ENCODE measurements around the gene C1orf116. TPM values are rescaled to one million over a fixed set of nuclear protein-coding genes. Genes with fewer than 3 reads are reported as not detected.
"Not testable (repeated sequence)": the region's sequence is repeated elsewhere in the genome, so short reads cannot be mapped to it uniquely, and the experiment has no call there.

Gene C1orf116
- polyA plus RNA-seq, 3 donors from 2014 or later = 0.31 TPM; not detected in 2

DNA sequence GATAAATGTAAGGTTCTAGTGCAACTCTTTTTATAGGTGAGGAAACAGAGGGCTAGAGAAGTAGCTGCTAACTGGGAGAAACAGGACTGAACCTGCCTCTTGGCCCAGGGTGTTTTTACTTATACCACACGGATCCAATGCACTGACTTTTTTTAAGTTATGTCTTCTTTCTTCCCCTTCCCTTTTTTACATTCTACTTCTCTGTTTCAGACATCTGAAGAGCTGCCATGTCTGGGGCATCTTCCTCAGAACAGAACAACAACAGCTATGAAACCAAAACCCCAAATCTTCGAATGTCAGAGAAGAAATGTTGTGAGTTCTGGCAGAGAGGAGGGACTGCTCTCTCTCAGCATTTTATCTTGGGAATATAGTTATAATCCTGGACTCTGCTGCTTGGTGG, 21.9 kb upstream of the C1orf116 start:
- peak overlapping the region; percentile 48 to 100 (median 99) for H3K4me3 Mint-ChIP-seq
- peaks cover 0 to 4% (median 0%) of the 10 kb centered on the region in 3 donors for H3K36me3 Mint-ChIP-seq
- H3K4me1 Mint-ChIP-seq = peaks cover 31 to 46% of the 10 kb centered on the region in 2 donors
- H3K9me3 Mint-ChIP-seq = no peaks in the 10 kb centered on the region
- H3K27ac Mint-ChIP-seq = peak overlapping the region in 5 of 6 donors; percentile 34 to 70 (median 60)
- peaks cover 0 to 15% (median 9%) of the 10 kb centered on the region in 3 donors for H3K27me3 Mint-ChIP-seq (ENCODE audit: low read depth in 3 of 3)
- no peak for DNase-seq

DNA sequence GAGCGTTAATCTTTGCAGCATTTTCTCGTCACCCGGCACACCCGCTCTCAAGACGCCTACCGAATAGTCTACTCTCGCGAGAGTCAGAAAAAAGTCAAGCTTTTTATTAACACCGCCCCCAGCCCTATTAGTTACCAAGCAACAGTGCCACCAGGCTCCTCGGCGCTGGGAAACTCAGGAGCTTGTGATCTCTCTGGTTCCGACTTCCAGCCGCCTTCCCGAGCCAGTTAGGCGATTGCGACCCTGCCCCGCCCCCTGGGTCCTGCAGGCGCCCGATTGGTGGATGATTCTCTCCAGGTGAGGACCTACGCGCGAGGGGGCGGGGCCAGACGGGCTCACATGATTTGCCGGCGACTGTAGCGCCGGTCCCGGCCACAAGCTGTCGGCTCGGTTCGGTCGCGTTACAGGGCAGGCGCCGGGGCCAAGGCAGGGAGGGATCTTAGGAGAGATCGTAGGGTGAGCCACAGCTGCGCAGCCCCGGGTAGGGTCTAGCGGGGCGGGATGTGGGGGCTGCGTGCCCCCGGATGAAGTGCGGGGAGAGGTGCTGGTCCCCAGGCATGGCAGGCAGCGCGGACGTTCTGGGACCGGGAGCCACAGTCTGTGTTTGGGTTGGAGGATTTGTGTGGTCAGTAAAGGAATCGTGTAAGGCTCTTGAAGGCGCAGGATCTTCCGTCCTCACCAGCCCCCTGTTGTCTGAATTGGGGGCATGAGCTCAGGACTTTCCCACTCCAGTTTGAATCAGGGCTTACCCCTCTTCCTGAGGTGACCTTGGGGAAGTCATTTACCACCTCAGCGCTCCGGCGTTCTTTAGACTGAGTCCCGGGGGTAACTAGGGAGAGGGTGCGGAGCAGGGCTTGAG, 20.6 kb upstream of the C1orf116 start, which contains the start of gene PFKFB2:
Gene PFKFB2, plus strand, starts transcription at position 365 of the 859 bp plus-strand sequence. CDS start 1,443 bp downstream, outside the sequence.
- Mint-ChIP-seq H3K27me3 (ENCODE audit: low read depth in 3 of 3) (peaks cover 0 to 10% (median 9%) of the 10 kb centered on the region in 3 donors), H3K36me3 (peaks cover 0 to 8% (median 0%) of the 10 kb centered on the region in 3 donors), H3K4me3 (peak within 1 kb of the TSS; percentile 93 to 100 (median 99)), H3K27ac (peak within 1 kb of the TSS; percentile 88 to 97 (median 94)), H3K4me1 (peaks cover 37 to 55% of the 10 kb centered on the region in 2 donors), H3K9me3 (no peaks in the 10 kb centered on the region)
- DNase-seq = peak; percentile 92 to 93 (median 93)

DNA sequence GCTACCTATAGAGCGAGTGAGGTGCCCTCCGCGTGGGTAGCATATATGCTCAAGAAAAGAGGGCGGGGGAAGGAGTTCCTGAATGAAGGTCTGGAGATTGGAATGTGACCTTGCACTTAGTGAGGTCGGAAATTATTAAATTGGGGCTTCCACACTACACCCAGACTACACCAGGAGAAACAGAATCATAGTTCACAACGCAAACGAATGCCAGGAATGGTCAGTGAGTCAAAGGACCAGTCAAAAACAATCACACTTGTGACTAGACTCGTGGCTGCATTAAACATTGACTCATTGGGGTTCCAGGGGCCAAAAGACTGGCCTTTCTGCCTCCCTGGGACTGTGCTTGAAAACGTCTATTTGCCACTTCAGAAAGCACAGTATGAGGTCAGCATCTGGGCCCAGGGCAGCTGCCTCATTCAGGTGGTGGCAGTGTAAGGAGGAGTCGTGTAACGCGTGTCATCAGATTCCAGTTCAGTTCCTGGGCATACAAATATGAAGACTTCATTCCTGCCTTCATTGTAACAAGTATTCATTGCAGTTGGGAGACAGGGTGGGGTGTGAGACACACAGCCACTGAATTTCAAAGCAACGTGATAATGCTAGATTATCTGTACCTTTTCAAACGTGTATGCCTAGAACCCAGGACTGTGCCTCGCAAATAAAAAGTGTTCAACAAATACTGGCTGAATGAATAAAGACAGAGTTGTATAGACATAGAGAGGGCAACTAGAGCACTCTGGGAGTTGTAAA, 18.8 kb upstream of the C1orf116 start, which contains the start of gene YOD1:
Gene YOD1, minus strand, starts transcription at position 18 of the 753 bp plus-strand sequence. CDS start 178 bp downstream, outside the sequence.
- Mint-ChIP-seq H3K4me3 (peak within 1 kb of the TSS; percentile 93 to 100 (median 99)), H3K27ac (peak within 1 kb of the TSS; percentile 93 to 98 (median 96)), H3K36me3 (peaks cover 0 to 13% (median 4%) of the 10 kb centered on the region in 3 donors), H3K4me1 (peaks cover 47 to 72% of the 10 kb centered on the region in 2 donors), H3K27me3 (ENCODE audit: low read depth in 3 of 3) (peaks cover 0 to 10% (median 9%) of the 10 kb centered on the region in 3 donors), H3K9me3 (no peaks in the 10 kb centered on the region)
- no peak for DNase-seq

DNA sequence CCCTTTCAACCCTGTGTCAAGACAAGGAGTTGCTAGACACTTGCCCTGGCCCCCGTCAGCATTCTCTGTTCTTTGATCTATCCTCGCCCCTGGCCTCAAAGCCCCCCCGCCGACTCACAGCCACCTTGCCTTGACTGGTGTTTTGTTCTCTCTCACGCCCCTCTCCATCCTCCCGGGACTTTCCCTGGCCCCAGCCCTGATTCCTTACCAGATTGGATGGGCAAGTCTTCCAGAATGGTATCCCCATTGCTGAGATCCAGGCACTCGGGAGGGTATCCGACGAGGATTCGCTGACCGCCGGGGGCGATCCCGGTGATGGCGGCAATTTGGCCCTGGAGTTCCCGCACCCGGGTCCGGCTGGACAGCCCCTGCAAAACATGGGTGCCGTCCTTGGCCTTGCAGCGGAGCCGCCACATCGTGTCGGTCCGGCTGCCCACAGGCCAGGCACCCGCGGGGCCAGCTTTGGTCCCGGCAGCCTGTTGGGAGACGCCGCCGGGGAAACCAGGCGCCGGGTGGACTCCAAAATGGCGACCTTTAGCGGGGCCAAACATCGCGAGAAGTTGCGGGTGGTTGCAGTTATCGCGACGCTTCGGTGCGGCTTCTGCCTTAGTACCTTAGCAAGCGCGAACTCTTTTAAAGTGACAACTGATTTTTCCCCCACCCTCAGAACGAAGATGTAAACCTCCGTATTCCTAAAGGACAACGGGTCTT, 18.1 kb upstream of the C1orf116 start:
- Mint-ChIP-seq H3K9me3 (no peaks in the 10 kb centered on the region), H3K27ac (peak overlapping the region; percentile 92 to 98 (median 96)), H3K27me3 (ENCODE audit: low read depth in 3 of 3) (peaks cover 0 to 9% (median 7%) of the 10 kb centered on the region in 3 donors), H3K4me1 (peaks cover 47 to 80% of the 10 kb centered on the region in 2 donors), H3K36me3 (peaks cover 0 to 12% (median 4%) of the 10 kb centered on the region in 3 donors), H3K4me3 (peak overlapping the region; percentile 93 to 100 (median 99))
- DNase-seq = peak; percentile 86 to 89 (median 88)

DNA sequence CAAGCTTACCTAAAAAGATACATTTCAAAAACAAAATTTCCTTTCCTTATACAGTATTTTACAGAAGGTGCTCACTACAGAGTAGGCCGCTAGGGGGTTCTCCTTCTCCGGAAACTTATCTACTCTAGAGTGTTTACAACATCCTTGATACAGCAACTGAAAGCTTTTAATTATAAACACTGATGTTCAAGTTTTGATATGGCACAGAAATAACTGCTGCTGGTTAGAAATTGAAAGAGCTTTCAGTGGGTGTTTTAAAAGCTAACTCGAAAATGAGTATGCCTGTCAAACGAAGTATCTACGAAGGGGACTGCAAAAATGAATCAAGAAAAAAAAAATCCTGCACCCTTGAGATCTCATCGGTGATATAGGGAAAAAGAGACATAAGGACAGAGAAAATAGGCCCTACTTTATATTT, 17.4 kb upstream of the C1orf116 start:
- Mint-ChIP-seq H3K4me1 (peaks cover 50 to 86% of the 10 kb centered on the region in 2 donors), H3K9me3 (no peaks in the 10 kb centered on the region), H3K4me3 (peak overlapping the region; percentile 93 to 100 (median 99)), H3K27me3 (ENCODE audit: low read depth in 3 of 3) (peaks cover 0 to 9% (median 7%) of the 10 kb centered on the region in 3 donors), H3K27ac (peak overlapping the region; percentile 92 to 98 (median 96)), H3K36me3 (peaks cover 0 to 14% (median 4%) of the 10 kb centered on the region in 3 donors)
- DNase-seq = peak; percentile 51 to 55 (median 53)

DNA sequence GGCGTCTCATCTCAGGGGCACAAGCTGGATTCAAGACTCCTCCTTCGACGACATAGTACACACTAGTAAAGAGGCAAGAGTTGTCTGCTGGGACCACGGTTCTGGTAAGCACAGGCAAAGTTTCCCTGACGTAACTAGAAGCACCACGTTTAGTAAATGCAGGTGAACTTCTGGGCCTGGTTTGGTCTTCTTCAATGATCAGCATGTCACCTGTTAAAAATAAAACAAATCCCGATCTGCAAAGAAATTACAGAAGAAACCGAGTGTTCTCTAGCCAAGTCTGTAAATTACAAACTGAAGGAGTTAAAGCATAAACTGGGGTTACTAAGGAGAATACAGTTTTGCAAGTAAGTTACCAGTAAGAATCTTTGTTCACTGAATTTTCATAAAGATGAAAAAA, 17.0 kb upstream of the C1orf116 start:
- Mint-ChIP-seq H3K27me3 (ENCODE audit: low read depth in 3 of 3) (peaks cover 0 to 11% (median 7%) of the 10 kb centered on the region in 3 donors), H3K4me3 (peak overlapping the region; percentile 20 to 100 (median 94)), H3K9me3 (no peaks in the 10 kb centered on the region), H3K36me3 (peaks cover 0 to 14% (median 4%) of the 10 kb centered on the region in 3 donors), H3K4me1 (peaks cover 53 to 87% of the 10 kb centered on the region in 2 donors), H3K27ac (peak overlapping the region in 5 of 6 donors; percentile 71 to 98 (median 95))
- no peak for DNase-seq

DNA sequence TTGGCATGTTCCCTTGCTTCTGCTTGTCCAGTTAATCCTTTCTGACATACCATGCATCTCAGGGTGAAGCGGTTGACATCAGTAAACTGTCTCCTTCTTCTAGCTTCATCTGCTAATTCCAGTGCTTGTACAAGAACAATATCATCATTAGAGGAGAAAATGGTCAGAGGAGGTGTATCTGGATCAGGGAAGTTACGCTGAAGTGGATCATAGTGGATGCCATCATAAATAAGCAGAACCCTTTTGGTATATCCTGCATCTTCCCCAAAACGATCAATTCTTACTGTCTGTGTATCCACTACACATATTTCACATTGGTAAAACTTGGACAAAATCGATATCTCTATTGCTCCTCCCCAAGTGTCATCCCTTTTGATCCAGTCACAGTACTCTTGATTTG, 16.5 kb upstream of the C1orf116 start:
- H3K4me3 Mint-ChIP-seq = peak overlapping the region in 1 of 5 donors; percentile 100

DNA sequence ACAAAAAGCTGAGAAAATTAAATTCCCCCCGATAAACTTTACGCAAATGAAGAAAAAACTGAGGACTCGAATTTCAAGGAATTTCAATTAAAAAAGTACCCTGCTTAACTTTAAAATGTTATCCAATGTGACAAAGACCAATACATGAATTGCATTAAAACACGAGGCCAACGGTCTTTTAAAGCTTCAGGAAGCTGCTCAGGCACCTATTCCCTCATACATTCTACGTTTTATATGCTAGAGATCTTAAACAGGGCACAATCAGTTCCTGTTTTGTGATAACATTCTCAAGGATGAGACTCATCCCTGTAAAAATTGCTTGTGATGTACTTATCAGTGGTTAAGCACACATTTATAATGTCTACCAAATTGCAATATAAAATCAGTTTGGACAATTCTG, 15.5 kb upstream of the C1orf116 start:
- H3K9me3 Mint-ChIP-seq = no peaks in the 10 kb centered on the region
- H3K4me3 Mint-ChIP-seq = no peak overlapping the region
- H3K36me3 Mint-ChIP-seq = peaks cover 0 to 14% (median 4%) of the 10 kb centered on the region in 3 donors
- H3K27me3 Mint-ChIP-seq (ENCODE audit: low read depth in 3 of 3) = peaks cover 0 to 8% (median 7%) of the 10 kb centered on the region in 3 donors
- DNase-seq = no peak
- peaks cover 54 to 91% of the 10 kb centered on the region in 2 donors for H3K4me1 Mint-ChIP-seq
- H3K27ac Mint-ChIP-seq = no peak overlapping the region

More for the DNA sequence above, 16.5 kb upstream of the C1orf116 start:
- Mint-ChIP-seq H3K27ac (peak overlapping the region in 2 of 6 donors; percentile 95 to 98), H3K4me1 (peaks cover 55 to 87% of the 10 kb centered on the region in 2 donors), H3K27me3 (ENCODE audit: low read depth in 3 of 3) (peaks cover 0 to 11% (median 7%) of the 10 kb centered on the region in 3 donors), H3K9me3 (no peaks in the 10 kb centered on the region), H3K36me3 (peaks cover 0 to 14% (median 4%) of the 10 kb centered on the region in 3 donors)
- no peak for DNase-seq

DNA sequence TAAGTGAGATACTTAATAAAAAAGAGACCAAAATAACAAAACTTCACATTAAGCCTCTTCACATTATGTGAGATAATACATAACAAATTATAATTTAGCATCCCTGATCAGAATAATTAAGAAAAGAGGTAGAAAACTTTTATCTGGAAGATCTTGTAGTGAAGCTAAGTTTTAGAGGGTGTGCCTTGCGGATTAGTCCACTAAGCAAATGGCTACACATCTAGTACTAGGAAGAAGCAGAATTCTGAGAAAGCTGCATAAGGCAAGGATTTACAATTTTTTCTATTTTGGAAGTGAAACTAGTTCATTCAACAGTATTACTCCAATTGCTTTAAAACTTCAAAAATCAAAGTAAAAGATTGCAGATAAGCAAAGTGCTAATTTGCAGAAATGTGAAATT, 14.9 kb upstream of the C1orf116 start:
- H3K36me3 Mint-ChIP-seq = peaks cover 0 to 14% (median 4%) of the 10 kb centered on the region in 3 donors
- DNase-seq = no peak
- H3K4me1 Mint-ChIP-seq = peaks cover 49 to 86% of the 10 kb centered on the region in 2 donors
- H3K4me3 Mint-ChIP-seq = no peak overlapping the region
- H3K27ac Mint-ChIP-seq = peak overlapping the region in 2 of 6 donors; percentile 22 to 27
- peaks cover 0 to 7% (median 5%) of the 10 kb centered on the region in 3 donors for H3K27me3 Mint-ChIP-seq (ENCODE audit: low read depth in 3 of 3)
- no peaks in the 10 kb centered on the region for H3K9me3 Mint-ChIP-seq

DNA sequence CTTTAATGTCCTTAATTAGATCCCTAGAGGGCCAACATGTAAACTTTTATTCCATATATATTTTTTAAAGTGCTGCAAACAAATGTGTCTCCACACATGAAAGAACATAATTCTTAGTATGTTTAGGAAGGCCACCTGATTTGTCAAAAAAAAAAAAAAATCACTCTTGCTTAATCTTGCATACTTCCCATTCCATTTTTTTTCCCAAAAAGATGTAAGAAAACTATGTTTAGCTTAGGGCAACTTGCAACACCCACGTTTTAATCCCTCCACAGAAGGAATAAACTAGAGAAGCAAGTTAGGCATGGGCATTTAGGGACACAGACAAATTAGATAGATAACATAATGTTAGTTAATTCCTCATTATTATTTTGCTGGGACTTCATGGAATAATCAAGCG, 12.9 kb upstream of the C1orf116 start:
- DNase-seq = no peak
- Mint-ChIP-seq H3K4me1 (peaks cover 34 to 69% of the 10 kb centered on the region in 2 donors), H3K27me3 (ENCODE audit: low read depth in 3 of 3) (peaks cover 0 to 5% (median 5%) of the 10 kb centered on the region in 3 donors), H3K27ac (no peak overlapping the region), H3K36me3 (peaks cover 4 to 17% (median 8%) of the 10 kb centered on the region in 3 donors), H3K4me3 (no peak overlapping the region), H3K9me3 (no peaks in the 10 kb centered on the region)

DNA sequence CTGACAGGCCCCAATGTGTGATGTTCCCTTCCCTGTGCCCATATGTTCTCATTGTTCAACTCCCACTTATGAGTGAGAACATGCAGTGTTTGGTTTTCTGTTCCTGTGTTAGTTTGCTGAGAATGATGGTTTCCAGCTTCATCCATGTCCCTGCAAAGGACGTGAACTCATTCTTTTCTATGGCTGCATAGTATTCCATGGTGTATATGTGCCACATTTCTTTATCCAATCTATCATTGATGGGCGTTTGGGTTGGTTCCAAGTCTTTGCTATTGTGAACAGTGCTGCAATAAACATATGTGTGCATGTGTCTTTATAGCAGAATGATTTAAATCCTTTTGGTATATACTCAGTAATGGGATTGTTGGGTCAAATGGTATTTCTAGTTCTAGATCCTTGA, 8.8 kb upstream of the C1orf116 start:
- H3K27ac Mint-ChIP-seq; H3K9me3 Mint-ChIP-seq; H3K27me3 Mint-ChIP-seq (ENCODE audit: low read depth in 3 of 3); H3K4me3 Mint-ChIP-seq; H3K36me3 Mint-ChIP-seq; DNase-seq: not testable (repeated sequence)
- peaks cover 11 to 35% of the 10 kb centered on the region in 2 donors for H3K4me1 Mint-ChIP-seq

DNA sequence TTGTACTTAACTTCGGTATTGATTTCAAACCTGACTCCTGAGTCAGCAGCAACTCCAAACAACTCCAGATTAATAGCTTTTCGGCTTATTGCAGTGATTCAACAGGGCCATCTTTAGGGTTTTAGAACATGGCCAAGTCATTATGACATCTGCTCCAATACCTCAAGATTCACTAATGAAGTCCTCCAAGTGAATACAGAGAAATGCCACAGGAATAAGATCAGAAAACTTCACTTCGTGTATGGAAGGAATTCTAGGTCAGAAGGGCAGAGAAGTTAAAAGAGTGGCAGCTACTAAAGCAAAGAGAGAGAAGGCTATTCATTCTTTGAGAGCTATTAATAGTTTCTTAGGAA, 7.6 kb upstream of the C1orf116 start:
- no peak for DNase-seq
- peaks cover 3 to 8% (median 4%) of the 10 kb centered on the region in 3 donors for H3K36me3 Mint-ChIP-seq
- no peak overlapping the region for H3K4me3 Mint-ChIP-seq
- peaks cover 0 to 2% (median 2%) of the 10 kb centered on the region in 3 donors for H3K27me3 Mint-ChIP-seq (ENCODE audit: low read depth in 3 of 3)
- H3K27ac Mint-ChIP-seq = no peak overlapping the region
- peaks cover 8 to 22% of the 10 kb centered on the region in 2 donors for H3K4me1 Mint-ChIP-seq
- H3K9me3 Mint-ChIP-seq = no peaks in the 10 kb centered on the region
